NCI-H2081 treated with DMSO at 0.1 percent for 48 hours (cell line): ENCODE data around the gene ZFP92.
"Not testable (repeated sequence)": the region's sequence is repeated elsewhere in the genome, so short reads cannot be mapped to it uniquely, and the experiment has no call there.

Experiments
- DNase-seq: peaks from one replicate; lab custom pipeline; 2025; lab: John Stamatoyannopoulos, UW

ZFP92 gene

DNA sequence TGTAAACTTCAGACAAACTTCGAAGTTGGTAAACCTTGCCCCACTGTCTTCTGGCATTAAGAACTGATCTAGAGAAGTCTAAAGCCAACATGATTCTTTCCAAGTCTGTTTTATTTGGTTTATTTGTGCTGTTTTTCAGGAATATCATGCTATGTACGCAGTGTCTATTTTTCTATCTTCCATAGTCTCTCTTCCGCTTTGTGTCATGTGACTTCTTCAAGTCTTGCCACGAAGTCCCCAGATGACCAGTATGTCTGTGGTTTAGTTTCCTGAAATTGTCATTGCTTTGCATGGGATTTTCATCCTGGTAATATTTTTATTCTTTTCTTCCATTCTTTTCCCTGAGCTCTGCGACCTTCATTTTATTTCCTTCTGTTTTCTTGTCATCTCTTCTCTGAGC is 25.2 kb upstream of the ZFP92 start:
- DNase-seq: no peak

DNA sequence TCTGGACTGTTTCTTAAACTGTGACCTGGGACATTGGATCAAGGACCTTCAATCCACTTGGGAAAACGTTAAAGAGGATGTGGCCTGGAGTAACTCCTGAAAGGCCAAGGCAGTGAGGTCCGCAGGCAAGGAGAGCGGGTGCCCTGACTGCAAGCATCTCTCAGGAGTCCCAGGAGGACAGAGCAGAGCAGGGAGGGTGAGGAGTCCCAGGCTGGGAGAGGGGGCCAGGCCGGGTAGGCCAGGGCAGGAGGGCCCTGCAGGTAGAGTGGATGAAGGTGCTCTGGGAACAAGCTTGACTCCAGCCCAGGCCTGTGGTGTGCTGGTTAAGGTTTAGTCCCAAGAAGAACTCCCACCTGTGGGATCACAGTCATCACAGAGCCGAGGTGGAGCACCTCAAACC is 23.9 kb upstream of the ZFP92 start:
- no peak for DNase-seq

DNA sequence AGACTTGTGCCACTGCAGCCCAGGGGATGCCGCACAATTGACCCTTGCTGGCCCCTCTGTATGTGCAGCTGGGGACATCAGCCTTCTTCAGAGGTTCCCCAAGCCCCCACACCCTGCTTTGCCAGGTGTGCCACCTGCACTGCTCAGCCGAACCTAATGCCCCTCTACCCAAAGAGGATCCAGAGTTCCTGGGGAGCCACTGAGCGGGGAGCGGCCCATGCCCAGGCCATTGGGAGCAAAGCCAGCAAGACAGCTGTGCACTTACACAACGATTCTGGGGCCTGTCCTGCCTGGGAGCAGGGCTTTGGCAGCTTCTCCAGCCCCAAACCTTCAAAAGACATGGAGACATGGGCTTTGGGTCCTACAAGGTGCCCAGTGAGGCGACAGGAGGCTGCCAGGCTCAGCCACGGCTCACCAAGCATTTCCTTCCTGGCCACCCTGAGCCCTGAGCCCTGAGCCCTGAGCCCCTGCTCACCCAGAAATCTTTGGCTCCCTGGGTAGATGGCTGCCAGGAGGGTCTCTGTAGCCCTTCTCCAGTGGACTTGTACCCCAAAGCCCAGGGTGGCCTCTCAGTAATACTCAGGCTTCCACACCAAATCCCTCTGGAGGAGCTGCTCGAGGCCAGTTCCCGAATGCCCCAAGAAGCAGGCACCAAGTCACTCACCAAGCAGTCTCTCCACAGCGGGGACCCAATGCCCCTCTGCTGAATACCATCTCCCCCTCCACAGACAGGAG is 23.1 kb upstream of the ZFP92 start:
- DNase-seq: no peak

DNA sequence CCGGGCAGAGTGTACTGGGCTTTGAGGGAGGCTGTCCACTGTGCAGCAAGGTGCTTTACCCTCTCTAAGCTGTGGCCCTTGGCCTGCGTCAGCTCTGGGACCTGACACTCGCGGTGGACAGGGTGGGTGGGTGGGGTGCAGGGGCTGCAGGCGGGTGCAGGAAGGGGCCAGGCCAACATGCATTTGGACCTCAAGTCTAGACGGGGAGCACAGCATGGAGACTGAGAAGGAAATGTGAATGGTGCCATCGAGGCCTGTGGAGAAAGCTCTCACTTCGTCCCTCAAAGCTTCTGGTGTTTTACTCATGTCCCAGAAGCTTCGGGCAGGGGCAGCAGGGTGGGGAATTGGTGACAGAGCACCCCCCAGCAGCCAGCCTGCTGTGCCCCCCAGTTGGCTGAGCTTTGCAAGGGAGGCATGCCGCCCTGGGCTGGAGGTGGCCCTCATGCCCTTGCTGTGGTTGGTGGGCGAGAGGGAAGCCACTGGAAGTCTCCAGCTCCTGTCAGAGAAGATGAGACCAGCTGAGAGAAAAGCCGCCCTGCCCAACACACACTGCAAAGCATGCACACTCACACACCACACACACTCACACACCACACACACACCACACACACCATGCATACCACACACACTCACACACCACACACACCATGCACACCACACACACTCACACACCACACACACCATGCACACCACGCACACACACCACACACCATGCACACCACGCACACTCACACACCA is 22.4 kb upstream of the ZFP92 start:
- no peak for DNase-seq

DNA sequence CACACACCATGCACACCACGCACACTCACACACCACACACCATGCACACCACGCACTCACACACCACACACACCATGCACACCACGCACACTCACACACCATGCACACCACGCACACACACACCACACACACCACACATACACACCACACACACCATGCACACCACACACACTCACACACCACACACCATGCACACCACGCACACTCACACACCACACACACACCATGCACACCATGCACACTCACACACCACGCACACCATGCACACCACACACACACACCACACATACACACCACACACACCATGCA is 21.9 kb upstream of the ZFP92 start:
- DNase-seq: not testable (repeated sequence)

DNA sequence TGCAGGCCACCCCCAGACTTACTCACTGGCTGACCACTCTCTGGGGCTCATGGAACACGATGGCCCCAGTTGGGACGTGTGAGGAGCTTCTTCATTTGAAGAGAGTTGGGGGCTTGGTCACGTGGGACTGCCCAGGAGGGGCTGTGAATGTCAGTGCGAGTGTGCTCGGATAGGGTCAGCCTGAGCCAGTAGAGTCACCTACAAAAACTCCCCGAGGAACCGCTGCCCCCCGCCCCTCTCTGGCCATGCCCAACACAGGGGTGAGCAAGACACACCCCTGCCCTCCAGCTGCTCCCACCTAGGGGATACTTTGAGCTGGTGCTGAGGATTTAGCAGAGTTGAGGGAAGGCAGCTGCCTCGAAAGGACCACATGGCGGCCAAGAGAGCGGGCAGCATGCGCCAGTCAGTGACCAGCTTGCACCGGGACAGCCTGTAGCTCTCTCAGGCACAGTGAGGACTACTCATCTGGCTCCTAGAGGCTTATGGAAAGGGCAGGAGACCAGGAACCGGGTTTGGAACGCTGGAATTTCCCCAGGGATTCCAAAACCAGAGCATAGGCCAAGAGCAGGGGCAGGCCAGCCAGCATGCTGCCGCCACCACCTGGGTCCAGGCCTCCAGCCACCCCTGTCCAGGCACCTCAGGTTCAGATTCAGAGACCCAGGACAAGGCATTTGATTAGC is 18.5 kb upstream of the ZFP92 start:
- no peak for DNase-seq

DNA sequence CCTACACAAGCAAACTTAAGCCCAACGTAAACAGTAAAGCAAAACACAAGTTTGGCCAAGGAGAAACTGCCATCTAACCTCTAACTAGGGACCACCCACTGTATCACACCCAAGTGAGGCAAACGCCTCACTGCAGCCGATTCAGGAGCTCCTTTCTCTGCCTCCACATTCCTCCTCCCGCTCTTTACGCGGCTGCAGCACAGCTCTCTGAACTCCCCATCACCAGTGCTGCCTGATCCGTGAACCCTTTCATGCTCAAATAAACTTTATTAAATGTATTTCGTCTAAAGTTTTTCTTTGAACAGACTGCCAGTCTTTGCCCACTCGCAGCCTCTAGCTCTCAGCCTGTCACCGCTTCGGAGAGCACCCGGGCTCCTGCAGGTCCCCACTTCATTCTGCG is 16.7 kb upstream of the ZFP92 start:
- DNase-seq: no peak

DNA sequence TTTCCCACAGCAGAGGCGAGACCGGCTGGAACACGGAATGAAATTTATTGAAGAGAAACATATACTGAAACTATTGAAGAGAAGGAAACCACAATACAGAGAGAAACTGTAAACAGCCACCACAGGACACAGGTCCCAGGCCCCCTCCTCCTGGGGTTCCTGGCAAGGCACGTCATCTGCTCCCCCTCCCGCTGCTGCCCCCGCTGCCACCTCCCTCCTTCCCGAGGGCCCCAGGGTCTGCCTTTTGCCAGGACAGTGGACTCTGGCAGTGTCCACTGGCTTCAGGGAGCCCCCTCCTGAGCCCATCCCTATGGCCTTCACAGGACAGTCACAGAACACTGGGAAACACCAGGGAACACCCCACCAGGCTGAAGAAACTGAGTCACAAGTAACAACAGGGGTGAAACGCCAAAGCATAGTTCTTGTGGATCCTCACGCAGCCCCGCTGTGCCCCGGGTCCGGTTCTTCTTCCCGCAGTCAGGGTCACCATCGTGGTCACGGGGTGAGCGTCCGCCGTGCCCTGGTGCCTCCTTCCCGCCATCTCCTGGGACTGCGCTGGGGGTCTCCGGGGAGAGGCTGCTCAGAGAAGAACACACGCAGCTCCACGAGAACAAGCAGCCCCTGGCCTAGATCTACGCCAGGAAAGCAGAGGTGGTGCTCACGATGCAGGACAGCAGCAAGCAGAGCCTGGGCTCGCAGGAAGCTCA is 15.5 kb upstream of the ZFP92 start:
- no peak for DNase-seq

DNA sequence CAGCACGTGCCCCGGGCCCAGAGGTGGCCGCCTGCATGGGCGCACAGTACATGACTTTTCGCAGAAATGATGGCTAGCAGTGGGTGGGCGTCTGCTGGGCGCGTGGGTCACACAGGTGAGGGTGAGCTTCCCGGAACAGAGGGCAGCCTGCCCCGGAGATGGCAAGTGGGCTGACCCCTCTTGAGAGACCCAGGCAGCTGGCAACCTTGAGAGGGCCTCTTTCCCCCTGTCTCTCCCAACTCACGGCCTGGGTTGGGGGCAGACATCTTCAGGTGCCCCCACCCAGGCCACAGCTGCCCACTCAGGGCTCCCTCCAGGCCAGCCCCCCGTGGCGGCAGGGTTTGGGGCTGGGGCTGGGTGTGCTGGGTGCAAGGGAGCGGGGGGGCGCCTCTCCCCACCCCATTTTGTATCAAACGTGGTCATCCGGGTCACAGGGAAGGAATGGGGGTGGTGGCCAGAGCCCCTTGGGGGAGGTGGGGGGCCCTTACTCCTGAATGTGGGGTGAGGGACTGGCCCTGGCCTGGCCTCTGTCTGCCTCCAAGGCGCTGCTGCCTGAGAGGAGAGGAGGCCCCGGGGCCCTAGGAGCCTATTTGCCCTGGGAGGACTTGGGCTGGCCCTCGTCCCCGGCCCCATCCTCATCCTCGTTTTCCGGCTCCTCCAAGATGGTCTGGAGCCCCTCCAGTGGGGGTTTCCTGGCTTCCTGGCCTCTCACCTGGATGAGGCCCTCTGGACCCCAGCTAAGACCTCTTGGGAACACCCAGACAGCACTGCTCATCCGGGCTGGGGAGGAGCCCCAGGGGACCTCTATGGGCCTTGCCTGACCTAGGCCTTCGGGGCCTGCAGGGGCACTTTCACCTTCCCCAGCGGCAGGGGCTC is 14.7 kb upstream of the ZFP92 start:
- DNase-seq: no peak

DNA sequence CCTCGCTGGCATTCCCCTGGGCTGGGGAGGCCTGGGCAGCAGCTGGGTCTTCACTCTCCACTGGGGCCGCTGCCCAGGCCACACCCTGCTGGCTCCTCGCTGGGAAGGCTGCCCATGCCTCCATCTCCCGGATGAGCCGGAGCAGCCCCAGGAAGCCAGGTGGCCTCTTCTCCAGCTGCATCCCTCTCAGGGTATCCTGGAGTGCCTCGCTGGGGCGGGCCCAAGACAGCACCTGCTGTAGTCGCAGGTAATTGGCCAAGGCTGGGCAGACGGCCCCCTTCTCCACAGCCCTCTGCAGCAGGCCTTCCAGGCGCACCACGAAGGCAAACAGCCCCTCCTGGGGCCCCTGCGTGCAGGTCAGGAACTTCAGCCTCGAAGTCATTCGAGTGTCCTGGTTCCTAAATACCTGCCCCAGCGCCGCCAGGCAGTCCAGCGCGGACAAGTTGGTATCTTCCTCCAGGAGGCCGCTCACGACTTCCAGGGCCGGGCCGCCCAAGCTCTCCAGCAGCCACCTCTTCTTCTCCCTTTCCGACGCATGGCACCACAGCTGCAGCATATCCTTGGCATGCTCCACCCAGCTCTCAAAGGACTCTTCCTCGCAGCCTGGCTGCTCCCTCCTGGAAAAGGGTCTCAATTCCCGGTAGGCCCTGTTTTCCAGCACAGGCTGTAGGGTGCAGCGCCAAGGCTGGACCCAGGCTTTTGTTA is 13.9 kb upstream of the ZFP92 start:
- DNase-seq: no peak

DNA sequence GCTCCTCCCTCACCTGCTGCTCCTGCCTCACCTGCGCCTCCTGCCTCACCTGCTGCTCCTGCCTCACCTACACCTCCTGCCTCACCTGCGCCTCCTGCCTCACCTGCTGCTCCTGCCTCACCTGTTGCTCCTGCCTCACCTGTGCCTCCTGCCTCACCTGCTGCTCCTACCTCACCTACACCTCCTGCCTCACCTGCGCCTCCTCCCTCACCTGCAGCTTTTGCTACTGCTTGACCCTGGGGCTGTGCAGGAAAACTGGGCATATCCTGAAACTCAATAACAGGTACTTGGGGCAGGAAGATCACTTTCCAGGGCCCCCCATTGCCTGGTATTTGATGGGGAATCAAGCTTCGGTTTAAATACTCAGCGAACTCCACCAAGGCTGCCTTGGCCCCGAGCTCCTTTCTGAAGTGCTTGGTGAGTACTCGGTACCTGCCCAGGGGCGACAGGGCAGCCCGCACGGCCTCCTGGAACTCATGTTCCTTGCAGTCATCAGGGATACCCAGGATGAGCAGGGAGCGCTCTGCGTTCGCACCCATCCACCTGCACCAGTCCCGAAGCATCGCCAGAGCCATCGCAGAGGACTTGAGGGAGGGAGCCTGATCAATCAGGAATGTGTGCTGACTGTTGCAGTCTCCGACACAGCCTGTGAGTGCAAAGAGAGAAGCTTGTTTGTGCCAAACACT is 12.9 kb upstream of the ZFP92 start:
- no peak for DNase-seq

DNA sequence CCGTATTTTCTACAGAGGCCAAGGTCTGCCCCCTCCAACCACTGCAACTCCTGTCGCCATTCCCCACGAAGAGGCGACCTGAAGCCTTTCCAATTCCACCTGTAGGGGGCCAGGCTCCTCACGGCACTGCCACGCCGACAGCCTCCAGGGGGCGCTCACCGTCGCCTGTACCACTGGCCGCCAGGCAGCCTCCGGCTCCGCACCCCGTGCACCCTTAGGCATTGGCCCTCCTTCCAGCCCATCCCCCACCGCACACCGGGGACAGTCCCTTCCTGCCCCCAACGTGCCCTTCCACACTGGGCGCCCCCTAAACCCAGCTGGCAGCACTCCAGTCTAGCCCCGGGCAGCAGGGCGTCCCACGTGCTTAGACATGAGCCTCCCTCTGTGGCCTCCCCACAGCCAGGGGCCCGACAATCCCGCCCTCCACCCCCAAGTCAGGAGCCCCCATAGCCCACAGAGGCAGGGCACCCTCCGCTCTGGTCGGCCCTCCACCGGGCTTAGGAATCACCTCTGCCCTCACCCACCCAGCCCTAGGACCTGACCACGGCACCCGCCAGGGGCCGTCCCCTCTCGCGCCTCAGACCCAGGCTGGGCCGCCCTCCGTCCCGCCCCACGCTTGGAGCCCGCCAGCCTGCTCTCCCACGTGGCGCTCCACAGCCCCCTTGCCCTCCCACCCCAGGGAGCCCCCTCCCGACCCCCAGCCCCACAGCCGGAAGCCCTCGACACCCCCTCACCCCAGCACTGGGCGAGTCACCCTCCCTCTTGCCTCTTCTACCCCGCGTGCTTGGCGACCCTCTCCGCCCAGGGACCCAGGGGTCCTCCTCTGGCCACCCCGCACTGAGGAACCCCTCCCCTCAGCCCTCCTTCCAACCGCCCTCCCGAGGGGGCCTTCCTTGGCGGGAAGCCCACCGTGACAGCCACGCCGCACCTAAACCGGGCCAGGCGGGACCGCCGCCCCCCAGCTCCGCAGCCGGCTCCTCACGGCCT is 10.8 kb upstream of the ZFP92 start:
- DNase-seq: no peak

DNA sequence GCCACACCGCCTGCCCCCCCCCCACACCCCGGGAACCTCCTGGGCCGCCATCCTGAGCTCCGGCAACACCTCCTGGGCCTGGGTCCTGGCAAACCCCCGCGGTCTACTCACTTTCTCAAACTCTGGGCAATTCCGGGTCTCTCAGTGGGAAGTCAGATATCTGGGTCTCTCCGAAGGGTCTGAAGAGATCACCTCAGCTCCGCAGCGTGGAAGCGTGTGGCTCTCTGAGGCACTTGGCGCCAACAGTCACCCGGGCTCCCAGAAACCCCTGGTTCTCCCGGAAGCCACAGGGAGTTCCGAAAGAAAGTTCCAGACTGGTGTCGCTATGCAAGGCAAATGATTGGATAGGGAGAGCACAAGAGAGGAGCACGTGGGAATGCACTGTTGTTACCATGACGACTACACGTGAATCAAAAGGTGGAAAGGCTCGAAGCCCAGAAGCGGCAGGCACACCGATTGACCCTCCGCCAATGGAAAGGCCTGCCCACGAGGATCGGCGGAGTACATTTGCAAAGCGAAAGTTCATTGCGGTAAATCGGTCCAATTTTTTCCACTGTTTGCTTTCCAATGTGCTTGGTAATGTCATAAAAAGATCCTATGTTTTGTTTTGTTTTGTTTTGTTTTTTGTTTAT is 10.0 kb upstream of the ZFP92 start, which contains the start of gene PNMA6E:
TSS of gene PNMA6E (minus strand) at position 218 of the 632 bp plus-strand sequence. CDS start 2,501 bp downstream, outside the sequence.
- DNase-seq: no peak

DNA sequence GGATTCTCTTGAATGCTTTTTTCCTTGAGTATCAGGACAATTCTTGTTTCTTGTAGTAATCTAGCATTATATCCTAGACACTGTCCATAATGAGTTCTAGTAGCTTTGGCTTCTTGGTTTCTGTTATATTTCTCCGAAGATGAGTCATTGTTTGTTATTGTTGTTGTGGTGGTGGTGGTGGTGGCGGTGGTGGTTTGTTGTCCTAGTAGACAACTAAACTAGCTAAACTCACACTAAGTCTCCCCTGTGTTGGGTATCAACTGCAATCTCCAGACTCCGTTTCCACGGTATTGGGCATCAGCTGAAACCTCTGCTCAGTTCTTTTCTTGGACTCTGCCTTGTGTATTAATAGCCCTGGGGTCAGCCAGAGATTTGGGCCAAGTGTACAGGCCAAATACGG is 6.9 kb upstream of the ZFP92 start:
- not testable (repeated sequence) for DNase-seq

DNA sequence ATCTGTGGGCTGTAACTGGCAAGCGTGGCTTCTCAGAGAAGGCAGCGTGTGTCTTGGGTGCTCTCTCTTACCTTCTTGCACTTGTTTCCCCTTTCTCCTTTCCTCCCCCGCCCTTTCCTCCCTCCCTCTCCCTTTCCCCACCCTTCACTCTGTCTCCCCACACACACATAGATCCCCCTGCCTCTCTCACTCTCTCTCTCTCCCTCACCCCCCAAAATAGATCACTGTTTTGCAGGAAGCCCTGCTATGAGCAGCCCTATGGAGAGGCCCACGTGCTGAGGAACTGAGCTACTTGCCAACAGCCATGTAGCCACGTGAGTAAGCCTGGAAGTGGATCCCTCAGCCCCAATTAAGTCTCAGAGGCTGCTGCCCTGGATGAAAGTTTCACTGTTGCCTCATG is 5.8 kb upstream of the ZFP92 start:
- DNase-seq: no peak

DNA sequence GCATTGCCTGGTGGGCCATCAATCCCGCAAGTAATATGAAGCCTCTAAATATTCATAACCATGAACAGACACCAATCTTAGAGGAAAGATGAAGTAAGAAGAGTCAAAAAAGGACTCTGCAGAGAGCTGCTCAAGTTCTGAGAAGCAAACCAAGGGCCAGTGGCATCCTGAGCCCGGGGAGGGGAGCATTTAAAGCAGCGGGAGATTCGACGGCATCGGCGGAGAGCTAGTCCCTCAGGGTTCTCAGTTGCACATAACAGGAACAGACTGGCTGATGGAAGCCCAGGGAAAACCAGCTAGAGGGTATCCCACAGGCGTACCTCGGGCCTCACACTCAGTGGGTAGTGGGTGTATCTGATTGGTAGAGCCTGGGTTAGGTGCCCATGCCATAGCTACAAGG is 5.3 kb upstream of the ZFP92 start:
- no peak for DNase-seq

DNA sequence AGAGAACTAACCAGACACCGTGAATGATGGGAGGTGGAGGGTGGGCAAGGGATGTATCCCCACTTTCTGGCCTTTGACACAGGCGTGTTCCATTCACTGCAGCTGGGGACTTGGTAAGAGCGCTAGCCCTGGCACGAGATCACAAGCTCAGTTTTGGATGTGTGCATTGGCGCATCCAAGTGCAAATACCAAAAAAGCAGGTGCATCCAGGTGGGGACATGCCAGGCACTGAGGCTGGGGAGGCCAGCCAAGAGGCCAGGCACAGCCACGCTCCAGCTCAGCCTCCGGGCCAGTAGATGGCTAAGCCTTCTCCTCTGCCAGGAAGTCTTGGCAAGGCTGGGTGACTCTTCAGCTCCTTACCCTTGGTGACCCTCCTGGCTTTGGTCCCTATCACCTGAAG is 4.4 kb upstream of the ZFP92 start:
- no peak for DNase-seq

DNA sequence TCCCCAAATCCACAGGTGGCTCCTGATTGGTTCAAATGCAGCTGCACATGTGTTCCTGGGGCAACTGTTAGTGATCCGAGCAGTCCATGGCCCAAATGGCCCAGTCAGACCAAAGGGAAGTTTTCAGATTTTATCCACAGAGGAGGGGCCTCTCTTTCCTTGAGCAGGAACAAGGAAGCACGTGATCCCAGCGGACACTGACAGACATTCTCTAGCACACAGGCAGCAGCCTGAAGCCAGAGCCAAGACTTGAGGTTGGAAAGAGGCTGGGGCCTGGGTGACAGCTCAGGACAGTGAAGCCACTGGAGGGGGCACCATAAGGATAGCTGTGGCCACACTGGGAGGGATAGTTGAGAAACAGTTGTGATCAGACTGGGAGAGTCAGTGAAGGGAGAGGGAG is 3.5 kb upstream of the ZFP92 start:
- DNase-seq: no peak
